ENCODE data around the gene OR51F2.

Gene OR51F2

DNA sequence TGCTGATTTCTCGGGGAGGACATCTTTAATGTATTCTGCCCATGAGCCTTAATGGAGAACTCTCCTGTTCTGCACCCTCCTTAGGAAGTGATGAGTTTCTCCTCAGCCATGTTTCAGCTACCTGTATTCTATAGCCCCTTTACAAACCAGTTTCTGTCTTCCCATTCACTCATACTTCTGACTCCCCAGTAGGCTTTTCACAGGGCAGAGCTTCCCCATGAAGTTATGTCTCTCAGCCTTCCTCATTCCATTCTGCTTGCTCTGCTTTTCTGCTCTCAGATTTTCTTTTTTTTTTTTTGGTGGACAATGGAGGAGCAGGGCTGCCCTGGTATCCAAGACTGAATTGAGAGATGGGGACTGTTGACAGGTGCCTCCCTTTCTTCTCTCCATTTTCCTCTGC lies 12.6 kb upstream of the OR51F2 start:
- Histone ChIP-seq H3K9me3 (ENCODE audit: control insufficient read depth, insufficient read depth, low read depth, low read length) (no peaks in the 10 kb centered on the region), H3K36me3 (ENCODE audit: control insufficient read depth in 2 of 2, insufficient read depth in 1 of 2, low read length in 2 of 2) (no peaks in the 10 kb centered on the region), H3K27ac (ENCODE audit: extremely low read depth, low read depth, low read length) (no peak overlapping the region), H3K4me3 (ENCODE audit: low read depth, low read length) (no peak overlapping the region), H3K4me1 (ENCODE audit: control insufficient read depth, insufficient read depth, low read length) (no peaks in the 10 kb centered on the region)
- ChIA-PET POLR2A (no interaction called here), CTCF (no interaction called here)
- TF ChIP-seq ZNF791 (tag by site-specific recombination; IDR thresholded peaks at IDR 0.05) (no peak), ZNF211 (tag by site-specific recombination; IDR thresholded peaks at IDR 0.05; ENCODE audit: low read depth) (no peak), OVOL3 (tag by site-specific recombination; IDR thresholded peaks at IDR 0.05) (no peak), ZNF133 (tag by site-specific recombination; IDR thresholded peaks at IDR 0.05) (no peak), ZNF704 (tag by site-specific recombination; IDR thresholded peaks at IDR 0.05) (no peak), ZNF561 (tag by site-specific recombination; IDR thresholded peaks at IDR 0.05; ENCODE audit: borderline replicate concordance) (no peak), ZNF416 (tag by site-specific recombination; IDR thresholded peaks at IDR 0.05) (no peak), ZNF785 (tag by site-specific recombination; IDR thresholded peaks at IDR 0.05) (no peak), GLI2 (tag by site-specific recombination; IDR thresholded peaks at IDR 0.05; ENCODE audit: borderline replicate concordance, low read depth) (no peak), ZFP3 (tag by site-specific recombination; IDR thresholded peaks at IDR 0.05; ENCODE audit: low read depth) (no peak), REST (tag by site-specific recombination; IDR thresholded peaks at IDR 0.05) (no peak), ZNF560 (tag by site-specific recombination; IDR thresholded peaks at IDR 0.05; ENCODE audit: borderline replicate concordance) (no peak), ZSCAN23 (tag by site-specific recombination; IDR thresholded peaks at IDR 0.05) (no peak)
- TF ChIP-seq, protein P1, sequence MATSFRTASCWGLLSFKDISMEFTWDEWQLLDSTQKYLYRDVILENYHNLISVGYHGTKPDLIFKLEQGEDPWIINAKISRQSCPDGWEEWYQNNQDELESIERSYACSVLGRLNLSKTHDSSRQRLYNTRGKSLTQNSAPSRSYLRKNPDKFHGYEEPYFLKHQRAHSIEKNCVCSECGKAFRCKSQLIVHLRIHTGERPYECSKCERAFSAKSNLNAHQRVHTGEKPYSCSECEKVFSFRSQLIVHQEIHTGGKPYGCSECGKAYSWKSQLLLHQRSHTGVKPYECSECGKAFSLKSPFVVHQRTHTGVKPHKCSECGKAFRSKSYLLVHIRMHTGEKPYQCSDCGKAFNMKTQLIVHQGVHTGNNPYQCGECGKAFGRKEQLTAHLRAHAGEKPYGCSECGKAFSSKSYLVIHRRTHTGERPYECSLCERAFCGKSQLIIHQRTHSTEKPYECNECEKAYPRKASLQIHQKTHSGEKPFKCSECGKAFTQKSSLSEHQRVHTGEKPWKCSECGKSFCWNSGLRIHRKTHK (tag by site-specific recombination; IDR thresholded peaks at IDR 0.05): no peak

GRCh38 chr11:4809246-4809645 lies 11.9 kb upstream of the OR51F2 start:
- Histone ChIP-seq H3K9me3 (ENCODE audit: control insufficient read depth, insufficient read depth, low read depth, low read length) (no peaks in the 10 kb centered on the region), H3K36me3 (ENCODE audit: control insufficient read depth in 2 of 2, insufficient read depth in 1 of 2, low read length in 2 of 2) (no peaks in the 10 kb centered on the region), H3K4me1 (ENCODE audit: control insufficient read depth, insufficient read depth, low read length) (no peaks in the 10 kb centered on the region), H3K4me3 (ENCODE audit: low read depth, low read length) (no peak overlapping the region), H3K27ac (ENCODE audit: extremely low read depth, low read depth, low read length) (no peak overlapping the region)
- ChIA-PET CTCF (no interaction called here), POLR2A (interaction anchor here (0.9 kb wide), 1 partner anchor 26 kb away, joined by 3 read pairs; no protein-coding TSS in a partner anchor)
- no peak for TF ChIP-seq ZNF76 (tag by site-specific recombination; IDR thresholded peaks at IDR 0.05; ENCODE audit: borderline replicate concordance, low read depth)
- no peak for TF ChIP-seq ZNF623 (tag by site-specific recombination; IDR thresholded peaks at IDR 0.05)
- TF ChIP-seq, protein P2, sequence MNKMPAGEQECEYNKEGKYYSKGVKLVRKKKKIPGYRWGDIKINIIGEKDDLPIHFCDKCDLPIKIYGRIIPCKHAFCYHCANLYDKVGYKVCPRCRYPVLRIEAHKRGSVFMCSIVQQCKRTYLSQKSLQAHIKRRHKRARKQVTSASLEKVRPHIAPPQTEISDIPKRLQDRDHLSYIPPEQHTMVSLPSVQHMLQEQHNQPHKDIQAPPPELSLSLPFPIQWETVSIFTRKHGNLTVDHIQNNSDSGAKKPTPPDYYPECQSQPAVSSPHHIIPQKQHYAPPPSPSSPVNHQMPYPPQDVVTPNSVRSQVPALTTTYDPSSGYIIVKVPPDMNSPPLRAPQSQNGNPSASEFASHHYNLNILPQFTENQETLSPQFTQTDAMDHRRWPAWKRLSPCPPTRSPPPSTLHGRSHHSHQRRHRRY (tag by site-specific recombination; IDR thresholded peaks at IDR 0.05): no peak
- no peak for TF ChIP-seq ZNF837 (tag by site-specific recombination; IDR thresholded peaks at IDR 0.05)
- no peak for TF ChIP-seq SP3 (tag by site-specific recombination; IDR thresholded peaks at IDR 0.05)
- TF ChIP-seq, protein P3, sequence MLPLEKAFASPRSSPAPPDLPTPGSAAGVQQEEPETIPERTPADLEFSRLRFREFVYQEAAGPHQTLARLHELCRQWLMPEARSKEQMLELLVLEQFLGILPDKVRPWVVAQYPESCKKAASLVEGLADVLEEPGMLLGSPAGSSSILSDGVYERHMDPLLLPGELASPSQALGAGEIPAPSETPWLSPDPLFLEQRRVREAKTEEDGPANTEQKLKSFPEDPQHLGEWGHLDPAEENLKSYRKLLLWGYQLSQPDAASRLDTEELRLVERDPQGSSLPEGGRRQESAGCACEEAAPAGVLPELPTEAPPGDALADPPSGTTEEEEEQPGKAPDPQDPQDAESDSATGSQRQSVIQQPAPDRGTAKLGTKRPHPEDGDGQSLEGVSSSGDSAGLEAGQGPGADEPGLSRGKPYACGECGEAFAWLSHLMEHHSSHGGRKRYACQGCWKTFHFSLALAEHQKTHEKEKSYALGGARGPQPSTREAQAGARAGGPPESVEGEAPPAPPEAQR (tag by site-specific recombination; IDR thresholded peaks at IDR 0.05): no peak
- no peak for TF ChIP-seq ZNF157 (tag by site-specific recombination; IDR thresholded peaks at IDR 0.05)
- TF ChIP-seq ZIC2 (tag by site-specific recombination; IDR thresholded peaks at IDR 0.05): no peak
- TF ChIP-seq, protein P4, sequence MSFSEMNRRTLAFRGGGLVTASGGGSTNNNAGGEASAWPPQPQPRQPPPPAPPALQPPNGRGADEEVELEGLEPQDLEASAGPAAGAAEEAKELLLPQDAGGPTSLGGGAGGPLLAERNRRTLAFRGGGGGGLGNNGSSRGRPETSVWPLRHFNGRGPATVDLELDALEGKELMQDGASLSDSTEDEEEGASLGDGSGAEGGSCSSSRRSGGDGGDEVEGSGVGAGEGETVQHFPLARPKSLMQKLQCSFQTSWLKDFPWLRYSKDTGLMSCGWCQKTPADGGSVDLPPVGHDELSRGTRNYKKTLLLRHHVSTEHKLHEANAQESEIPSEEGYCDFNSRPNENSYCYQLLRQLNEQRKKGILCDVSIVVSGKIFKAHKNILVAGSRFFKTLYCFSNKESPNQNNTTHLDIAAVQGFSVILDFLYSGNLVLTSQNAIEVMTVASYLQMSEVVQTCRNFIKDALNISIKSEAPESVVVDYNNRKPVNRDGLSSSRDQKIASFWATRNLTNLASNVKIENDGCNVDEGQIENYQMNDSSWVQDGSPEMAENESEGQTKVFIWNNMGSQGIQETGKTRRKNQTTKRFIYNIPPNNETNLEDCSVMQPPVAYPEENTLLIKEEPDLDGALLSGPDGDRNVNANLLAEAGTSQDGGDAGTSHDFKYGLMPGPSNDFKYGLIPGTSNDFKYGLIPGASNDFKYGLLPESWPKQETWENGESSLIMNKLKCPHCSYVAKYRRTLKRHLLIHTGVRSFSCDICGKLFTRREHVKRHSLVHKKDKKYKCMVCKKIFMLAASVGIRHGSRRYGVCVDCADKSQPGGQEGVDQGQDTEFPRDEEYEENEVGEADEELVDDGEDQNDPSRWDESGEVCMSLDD (tag by site-specific recombination; IDR thresholded peaks at IDR 0.05): no peak
- no peak for TF ChIP-seq SALL2 (tag by site-specific recombination; IDR thresholded peaks at IDR 0.05; ENCODE audit: borderline replicate concordance)
